GM21526 (cell line): ENCODE results near the gene PRSS1.
"Not testable (repeated sequence)": the region's sequence is repeated elsewhere in the genome, so short reads cannot be mapped to it uniquely, and the experiment has no call there.

Experiments
- ATAC-seq: cut with Tn5 transposase; IDR thresholded peaks from one replicate; pipeline ENCODE4 v1.9.1; 2021; ENCODE audit warnings: moderate library complexity; ENCODE audit not compliant: unreplicated experiment, low FRiP score

PRSS1 gene

DNA sequence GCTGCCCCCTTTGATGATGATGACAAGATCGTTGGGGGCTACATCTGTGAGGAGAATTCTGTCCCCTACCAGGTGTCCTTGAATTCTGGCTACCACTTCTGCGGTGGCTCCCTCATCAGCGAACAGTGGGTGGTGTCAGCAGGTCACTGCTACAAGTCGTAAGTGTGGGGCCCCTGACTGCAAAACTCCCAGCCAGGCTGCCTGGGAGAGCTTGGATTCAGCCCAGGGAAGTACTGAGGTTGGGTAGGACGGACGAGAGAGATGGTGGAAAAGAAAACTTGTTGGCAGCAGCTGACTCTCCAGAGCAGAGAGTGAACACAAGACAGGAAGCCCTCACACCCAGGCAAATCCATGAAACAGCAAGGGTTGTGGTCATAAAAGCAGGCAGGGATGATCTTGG lies 22.8 kb downstream of the PRSS1 start:
- no peak for ATAC-seq

- ATAC-seq, result no peak
Observed at GRCh38 chr7:142772673-142773072, 23.4 kb downstream of the PRSS1 start.

- no peak for ATAC-seq
Observed at GRCh38 chr7:142773230-142773629, 24.0 kb downstream of the PRSS1 start.

DNA sequence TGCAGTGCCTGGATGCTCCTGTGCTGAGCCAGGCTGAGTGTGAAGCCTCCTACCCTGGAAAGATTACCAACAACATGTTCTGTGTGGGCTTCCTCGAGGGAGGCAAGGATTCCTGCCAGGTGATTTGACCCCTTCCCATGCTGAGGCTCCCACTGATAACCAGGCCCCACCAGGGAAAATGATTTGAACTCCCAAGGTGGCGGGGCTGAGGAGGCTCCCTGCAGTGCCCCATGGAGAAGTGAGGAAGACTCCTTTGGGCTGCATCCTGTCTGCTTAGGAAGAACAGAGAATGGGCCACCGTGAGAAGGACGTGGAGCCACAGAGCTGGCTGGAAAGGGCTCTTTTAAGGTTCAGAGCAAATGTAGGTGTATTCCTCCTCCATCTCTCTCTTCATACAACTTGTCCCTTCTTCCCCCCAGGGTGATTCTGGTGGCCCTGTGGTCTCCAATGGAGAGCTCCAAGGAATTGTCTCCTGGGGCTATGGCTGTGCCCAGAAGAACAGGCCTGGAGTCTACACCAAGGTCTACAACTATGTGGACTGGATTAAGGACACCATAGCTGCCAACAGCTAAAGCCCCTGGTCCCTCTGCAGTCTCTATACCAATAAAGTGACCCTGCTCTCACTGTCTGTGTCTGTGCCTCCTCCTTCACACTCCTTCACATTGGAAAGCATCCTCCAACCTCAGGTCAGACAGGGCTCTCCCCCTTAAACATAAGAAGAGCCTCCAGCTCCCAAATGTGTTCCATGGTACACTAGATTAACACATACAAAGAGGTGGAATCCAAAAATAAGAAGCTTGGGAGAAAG lies 24.9 kb downstream of the PRSS1 start:
- ATAC-seq, result no peak

- ATAC-seq, result no peak
Observed at GRCh38 chr7:142774826-142775225, 25.6 kb downstream of the PRSS1 start.

DNA sequence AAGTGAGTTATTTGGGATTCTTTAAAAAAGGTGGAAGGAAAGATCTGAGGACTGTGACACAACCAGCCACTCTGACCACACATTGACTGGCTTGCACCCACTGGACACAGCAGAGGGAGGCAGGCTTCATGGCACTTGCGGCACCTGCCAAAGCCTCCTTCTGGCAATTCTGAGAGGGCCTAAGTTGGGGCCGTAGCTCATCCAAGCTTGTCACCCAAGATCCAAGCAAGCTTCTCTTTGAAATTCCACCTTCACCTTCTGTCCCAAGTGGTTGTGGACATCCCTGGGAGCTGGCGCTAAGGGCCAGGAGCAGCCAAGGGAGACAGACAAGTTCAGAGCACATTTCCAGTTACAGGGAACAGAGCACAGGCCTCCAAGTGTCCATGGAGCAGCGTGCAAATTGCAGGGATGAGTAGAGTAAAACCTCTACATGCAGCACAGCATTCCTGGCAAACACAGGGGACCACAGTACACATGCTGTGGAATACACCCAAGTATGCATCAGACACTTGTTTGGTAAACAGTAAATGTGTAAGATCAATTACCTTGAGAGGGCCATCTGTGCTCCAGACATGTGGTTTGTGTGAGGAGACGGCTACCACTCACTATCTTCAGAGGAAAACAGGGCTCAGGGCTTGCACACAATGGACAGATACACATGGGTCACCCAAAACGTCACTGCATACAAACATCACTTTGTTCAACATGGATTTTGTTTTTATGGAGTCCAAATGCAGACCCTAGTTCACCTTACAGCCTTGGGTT lies 26.3 kb downstream of the PRSS1 start:
- ATAC-seq, result not testable (repeated sequence)

DNA sequence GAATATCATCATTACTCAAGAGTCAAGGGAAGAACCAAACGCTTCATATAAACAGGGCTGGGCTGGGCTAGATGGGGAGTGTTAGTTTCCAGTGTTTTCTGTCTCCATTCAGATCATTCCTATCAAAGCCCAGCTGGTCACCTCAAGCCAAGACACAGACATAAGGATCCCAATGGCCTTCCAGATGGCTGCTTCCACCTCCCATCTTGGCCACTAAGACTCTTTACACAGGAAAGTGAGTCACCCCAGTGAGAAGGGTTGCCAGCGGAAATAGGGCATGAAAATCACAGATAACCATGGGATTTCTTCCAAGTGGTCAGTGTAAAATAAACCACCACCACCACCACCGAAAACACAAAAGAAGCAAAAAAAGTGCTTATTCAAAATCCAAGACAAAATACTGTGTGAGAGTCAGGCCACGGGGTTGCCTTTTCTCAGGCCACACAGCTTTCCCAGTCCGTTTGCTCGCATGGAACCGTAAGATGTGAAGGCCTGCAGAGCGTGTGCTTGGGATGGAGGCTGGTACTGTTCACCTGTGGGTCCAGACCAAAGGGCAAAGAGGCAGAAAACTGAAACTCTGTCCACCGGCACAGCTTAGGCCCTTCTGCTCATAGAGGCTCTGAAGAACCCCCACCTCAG lies 27.1 kb downstream of the PRSS1 start:
- ATAC-seq, result no peak

- ATAC-seq, result not testable (repeated sequence)
Observed at GRCh38 chr7:142776845-142777225, 27.6 kb downstream of the PRSS1 start.

GRCh38 chr7:142777318-142777717 lies 28.0 kb downstream of the PRSS1 start:
- no peak for ATAC-seq

- ATAC-seq, result peak; percentile 94
Observed at GRCh38 chr7:142782922-142783900, 33.9 kb downstream of the PRSS1 start.

DNA sequence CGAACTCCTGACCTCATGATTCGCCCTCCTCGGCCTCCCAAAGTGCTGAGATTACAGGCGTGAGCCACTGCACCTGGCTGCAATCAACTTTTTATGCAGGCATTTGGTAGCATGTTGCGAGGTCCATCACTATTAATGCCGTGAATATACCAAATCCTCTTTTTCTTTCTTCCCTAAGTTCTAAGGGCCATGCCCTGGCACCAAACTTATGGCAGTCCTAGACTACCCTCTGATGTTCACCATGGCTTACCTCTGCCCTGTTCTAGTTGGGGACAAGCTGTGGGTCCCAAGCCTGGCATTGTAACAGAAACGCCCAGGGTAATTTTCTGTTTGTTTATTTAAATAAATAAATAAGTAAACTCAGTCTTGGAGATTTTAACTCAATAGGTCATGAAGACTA lies 34.8 kb downstream of the PRSS1 start:
- no peak for ATAC-seq

DNA sequence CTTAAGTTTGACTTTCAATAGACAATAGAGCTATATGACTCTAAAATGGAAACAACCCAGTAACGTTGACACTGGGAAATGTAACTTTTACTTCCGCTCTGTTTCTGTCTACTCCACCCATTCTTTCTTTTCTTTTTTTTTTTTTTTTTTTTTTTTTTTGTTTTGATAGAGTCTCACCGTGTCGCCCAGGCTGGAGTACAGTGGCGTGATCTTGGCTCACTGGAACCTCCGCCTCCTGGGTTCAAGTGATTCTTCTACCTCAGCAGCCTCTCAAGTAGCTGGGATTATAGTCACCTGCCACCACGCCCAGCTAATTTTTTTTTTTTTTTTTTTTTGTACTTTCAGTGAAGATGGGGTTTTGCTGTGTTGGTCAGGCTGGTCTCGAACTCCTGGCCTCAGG lies 35.4 kb downstream of the PRSS1 start:
- ATAC-seq, result no peak

DNA sequence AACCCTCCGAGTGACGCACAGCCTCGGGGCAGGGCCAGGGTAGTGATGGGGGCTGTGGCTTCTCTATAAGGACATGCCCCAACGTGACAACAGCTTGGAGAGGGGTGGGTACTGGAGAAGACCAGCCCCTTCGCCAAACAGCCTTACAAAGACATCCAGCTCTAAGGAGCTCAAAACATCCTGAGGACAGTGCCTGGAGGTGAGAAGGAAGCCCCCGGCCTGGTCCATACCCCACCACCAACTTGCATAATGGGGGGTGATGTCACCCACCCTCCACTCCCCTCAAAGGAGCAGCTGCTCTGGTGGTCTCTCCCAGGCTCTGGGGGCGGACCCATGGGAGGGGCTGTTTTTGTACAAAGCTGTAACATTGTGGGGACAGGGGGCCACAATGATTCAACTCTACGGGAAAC lies 36.6 kb downstream of the PRSS1 start:
- ATAC-seq, result no peak

DNA sequence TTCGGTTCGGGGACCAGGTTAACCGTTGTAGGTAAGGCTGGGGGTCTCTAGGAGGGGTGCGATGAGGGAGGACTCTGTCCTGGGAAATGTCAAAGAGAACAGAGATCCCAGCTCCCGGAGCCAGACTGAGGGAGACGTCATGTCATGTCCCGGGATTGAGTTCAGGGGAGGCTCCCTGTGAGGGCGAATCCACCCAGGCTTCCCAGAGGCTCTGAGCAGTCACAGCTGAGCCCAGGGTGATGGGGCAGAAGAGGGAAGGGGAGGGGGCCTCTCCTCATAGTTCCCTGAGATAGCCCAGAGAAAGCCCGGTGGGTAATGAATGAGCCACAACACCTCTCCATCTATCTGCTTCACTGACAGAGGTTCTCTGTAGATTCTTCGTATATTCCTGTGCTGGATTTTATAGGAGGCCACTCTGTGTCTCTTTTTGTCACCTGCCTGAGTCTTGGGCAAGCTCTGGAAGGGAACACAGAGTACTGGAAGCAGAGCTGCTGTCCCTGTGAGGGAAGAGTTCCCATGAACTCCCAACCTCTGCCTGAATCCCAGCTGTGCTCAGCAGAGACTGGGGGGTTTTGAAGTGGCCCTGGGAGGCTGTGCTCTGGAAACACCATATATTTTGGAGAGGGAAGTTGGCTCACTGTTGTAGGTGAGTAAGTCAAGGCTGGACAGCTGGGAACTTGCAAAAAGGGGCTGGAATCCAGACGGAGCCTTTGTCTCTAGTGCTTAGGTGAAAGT lies 37.9 kb downstream of the PRSS1 start:
- ATAC-seq, result no peak

GRCh38 chr7:142787783-142788182 lies 38.5 kb downstream of the PRSS1 start:
- no peak for ATAC-seq

GRCh38 chr7:142788303-142789289 lies 39.3 kb downstream of the PRSS1 start:
- no peak for ATAC-seq

DNA sequence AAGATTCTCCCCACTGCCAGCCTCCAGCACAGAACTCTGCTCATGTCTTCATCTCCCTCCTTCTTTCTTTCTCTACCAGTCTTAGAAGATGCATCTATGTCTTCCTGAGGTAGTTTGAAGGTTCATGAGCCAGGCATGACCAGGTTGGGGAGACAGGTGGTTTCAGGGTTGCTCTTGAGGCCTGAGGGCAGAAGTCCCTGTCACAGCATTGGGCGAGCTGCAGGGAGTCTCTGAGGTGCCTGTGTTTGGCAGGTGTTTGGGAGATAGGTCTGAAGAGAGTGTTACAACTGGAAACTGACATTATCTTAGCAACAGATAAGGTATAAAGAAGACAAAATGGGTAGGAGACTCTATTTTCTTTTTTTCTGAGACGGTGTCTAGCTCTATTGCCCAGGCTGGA lies 40.2 kb downstream of the PRSS1 start:
- ATAC-seq, result no peak

GRCh38 chr7:142790056-142790455 lies 40.8 kb downstream of the PRSS1 start:
- no peak for ATAC-seq
